WERI-Rb-1 (cell line): ENCODE data around the gene ESRP2.
A peak's percentile ranks its signal among the peaks of the same experiment; 100 is the strongest.

Experiments
- DNase-seq: peaks from one replicate; pipeline ENCODE4 v3.0.0-alpha.2; 2020
- H3K27ac ChIP-seq: fragments of 250-450 bp; sonication (Bioruptor Pico); 2 replicates; pipeline ENCODE4 v1.5.1; 2020; ENCODE audit warnings: mild to moderate bottlenecking, moderate library complexity
- H3K27me3 ChIP-seq: fragments of 250-450 bp; sonication (Bioruptor Pico); 2 replicates; pipeline ENCODE4 v1.5.1; 2021; ENCODE audit warnings: mild to moderate bottlenecking, low read depth, moderate library complexity; ENCODE audit not compliant: insufficient read depth, severe bottlenecking
- H3K36me3 ChIP-seq: fragments of 250-450 bp; sonication (Bioruptor Pico); 2 replicates; pipeline ENCODE4 v1.5.1; 2020; ENCODE audit warnings: mild to moderate bottlenecking, moderate library complexity
- H3K4me3 ChIP-seq: 2 replicates; pipeline ENCODE4 v1.5.1; 2011; ENCODE audit warnings: low read depth, mild to moderate bottlenecking, control low read depth, low read length
- H3K9me3 ChIP-seq: fragments of 250-450 bp; sonication (Bioruptor Pico); 2 replicates; pipeline ENCODE4 v1.5.1; 2021; ENCODE audit warnings: mild to moderate bottlenecking, moderate library complexity; ENCODE audit not compliant: severe bottlenecking
- CTCF ChIP-seq: IDR thresholded peaks from 2 replicates; pipeline ENCODE4 v1.5.1; 2011; ENCODE audit warnings: low read depth, mild to moderate bottlenecking, control low read depth, inconsistent platforms, low read length

The ESRP2 gene

GRCh38 chr16:68267612-68268405 is 31.9 kb upstream of the ESRP2 start:
- Histone ChIP-seq H3K27ac (peak overlapping the region; percentile 36), H3K36me3 (no peaks in the 10 kb centered on the region; the same call in 1 of the 2 replicates), H3K4me3 (no peak overlapping the region), H3K27me3 (no peaks in the 10 kb centered on the region), H3K9me3 (no peaks in the 10 kb centered on the region)
- TF ChIP-seq CTCF = no peak
- peak; percentile 62 for DNase-seq

DNA sequence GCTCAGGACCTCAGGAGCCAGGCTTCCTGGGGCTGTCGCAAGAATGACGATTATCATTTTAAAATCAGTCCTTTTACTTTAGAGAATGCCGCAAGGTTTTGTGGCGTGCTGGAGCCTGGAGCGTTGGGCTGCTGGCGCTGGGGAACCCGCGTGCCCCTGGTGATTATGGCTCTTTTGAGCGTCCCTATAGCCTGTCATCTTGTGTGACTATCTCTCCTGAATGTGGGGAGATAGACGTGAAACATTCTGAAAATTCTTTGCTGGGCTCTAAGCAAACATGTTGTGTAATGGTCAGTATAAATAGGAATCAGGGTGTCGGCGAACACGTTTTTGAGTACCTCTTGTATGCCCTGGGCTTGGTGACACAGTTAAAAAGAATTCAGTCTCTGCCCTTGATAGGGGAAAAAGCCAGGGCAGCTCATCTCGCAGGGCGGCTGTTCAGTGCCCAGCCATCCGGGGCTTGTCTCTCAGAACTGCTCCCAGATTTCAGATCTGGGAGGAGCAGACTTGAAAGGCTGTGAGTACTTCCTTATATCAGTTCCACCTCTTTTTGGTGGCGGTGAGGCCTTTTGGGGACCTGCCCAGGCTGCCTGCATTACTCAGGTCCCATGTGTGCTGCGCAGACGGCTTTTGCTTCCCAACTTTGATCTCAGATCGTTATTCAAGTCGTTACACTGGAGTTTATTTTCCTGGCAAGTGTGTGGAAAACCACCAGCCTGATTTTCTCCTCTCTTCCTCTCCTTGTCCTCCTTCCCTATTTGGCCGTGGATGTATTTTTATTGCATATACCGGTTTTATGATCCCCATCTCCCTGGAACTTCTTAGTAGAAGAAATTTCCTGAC is 29.4 kb upstream of the ESRP2 start:
- peak overlapping the region; percentile 85 for H3K4me3 ChIP-seq
- no peak for DNase-seq
- peak overlapping the region; percentile 68 for H3K27ac ChIP-seq
- no peak for TF ChIP-seq CTCF
- H3K27me3 ChIP-seq = no peaks in the 10 kb centered on the region
- H3K36me3 ChIP-seq = no peaks in the 10 kb centered on the region
- H3K9me3 ChIP-seq = no peaks in the 10 kb centered on the region

DNA sequence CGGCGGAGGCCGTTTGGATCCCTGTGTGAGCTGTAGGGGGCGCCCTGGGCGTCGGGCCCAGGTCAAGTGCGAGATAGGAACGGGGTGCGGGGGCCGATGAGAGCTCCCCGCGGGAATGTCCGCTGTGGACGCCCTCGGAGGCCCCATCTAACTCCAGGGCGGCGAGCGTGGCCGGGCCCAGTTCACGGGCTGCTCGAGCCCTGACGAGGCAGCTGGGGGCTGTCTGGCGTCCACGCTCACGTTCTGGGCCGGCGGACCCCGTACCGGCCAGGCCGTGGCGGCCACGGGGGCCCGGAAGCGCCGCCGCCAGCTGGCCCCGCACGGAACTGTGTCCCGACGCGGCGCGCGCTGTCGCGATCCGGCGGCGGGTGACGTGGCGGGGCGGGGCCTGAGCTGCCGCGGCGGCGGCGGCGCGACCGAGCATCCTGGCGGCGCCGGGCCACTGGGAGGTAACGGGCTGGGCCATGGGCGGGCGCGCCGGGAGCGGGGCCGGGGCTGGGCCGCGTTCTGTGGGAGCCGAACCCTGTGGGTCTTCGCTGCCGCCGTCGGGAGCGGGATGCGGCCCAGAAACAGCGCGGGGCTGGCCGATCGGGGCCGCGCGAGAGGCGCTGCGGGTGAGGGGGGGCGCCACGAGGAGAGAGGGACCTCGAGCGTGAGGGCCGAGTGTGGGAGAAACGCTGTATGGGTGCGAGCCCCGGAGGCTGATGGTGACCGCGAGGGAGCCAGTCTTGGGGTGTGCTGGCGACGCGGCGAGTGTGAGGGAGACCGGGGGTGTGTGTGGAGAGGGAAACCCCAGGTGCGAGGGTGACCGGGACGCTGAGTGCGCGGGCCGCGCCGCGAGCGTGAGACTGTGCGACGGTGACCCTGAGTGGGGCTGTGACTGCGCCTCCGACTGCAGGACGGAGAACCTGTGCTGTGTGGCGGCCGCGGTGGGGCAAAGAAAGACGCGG is 28.5 kb upstream of the ESRP2 start, which contains the start of gene SLC7A6:
Gene SLC7A6 (plus strand): TSS at position 399 of the 950 bp plus-strand sequence. CDS start 10,201 bp downstream, outside the sequence.
- Histone ChIP-seq H3K9me3 (no peaks in the 10 kb centered on the region), H3K36me3 (no peaks in the 10 kb centered on the region; the same call in none of the 2 replicates), H3K27me3 (no peaks in the 10 kb centered on the region), H3K27ac (peak within 1 kb of the TSS; percentile 68), H3K4me3 (peak within 1 kb of the TSS; percentile 85)
- DNase-seq = peak; percentile 84
- TF ChIP-seq CTCF = peak; percentile 85

- DNase-seq = no peak
- TF ChIP-seq CTCF = no peak
- no peaks in the 10 kb centered on the region; the same call in none of the 2 replicates for H3K36me3 ChIP-seq
- no peaks in the 10 kb centered on the region for H3K27me3 ChIP-seq
- H3K4me3 ChIP-seq = peak overlapping the region; percentile 85
- peak overlapping the region; percentile 68 for H3K27ac ChIP-seq
- H3K9me3 ChIP-seq = no peaks in the 10 kb centered on the region
These were observed 27.7 kb upstream of the ESRP2 start for GRCh38 chr16:68263559-68264127.
